GM19043 (cell line): ENCODE results near the gene MRC1.
"Not testable (repeated sequence)": the region's sequence is repeated elsewhere in the genome, so short reads cannot be mapped to it uniquely, and the experiment has no call there.

Experiments used
- ATAC-seq: cut with Tn5 transposase; IDR thresholded peaks from one replicate; pipeline ENCODE4 v1.9.1; 2021; ENCODE audit warnings: low read depth; ENCODE audit not compliant: unreplicated experiment

MRC1 gene

DNA sequence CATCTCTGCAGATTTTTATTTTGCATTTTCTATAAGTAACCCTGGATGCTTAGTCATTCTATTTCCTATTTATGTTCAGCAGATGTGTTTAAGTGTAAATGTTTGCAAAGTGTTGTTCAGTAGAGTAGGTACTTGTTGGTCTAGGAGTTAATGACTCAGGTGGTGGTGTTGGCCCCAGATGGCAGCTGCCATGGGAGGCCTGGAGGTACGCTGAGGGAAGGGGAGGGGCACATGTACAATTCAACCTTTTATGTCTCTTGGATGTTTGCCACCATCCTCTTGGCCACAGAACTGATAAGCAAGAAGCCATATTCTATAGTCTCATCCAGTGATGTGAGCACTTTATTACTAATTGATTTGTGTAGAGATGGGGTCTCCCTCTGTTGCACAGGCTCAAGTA, 74.5 kb downstream of the MRC1 start:
- no peak for ATAC-seq

DNA sequence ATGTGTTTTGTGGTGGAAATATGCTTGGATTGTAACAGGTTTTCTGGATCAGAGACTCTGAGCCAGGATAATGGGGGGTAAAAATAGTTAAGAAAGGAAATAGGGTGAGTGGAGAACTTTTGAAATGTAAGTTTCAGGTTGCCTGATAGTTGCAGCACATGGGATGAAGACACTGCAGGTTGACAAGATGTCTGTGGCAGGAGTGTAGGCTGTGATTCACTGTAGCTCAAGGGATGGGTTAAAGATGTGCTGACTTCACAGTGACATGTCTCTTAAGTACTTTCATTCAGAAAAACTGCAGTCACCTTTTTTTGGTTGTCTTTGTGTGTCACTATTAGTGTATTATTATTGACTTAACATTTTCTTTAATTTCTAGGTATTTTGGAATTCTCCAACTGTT, 79.0 kb downstream of the MRC1 start:
- no peak for ATAC-seq

DNA sequence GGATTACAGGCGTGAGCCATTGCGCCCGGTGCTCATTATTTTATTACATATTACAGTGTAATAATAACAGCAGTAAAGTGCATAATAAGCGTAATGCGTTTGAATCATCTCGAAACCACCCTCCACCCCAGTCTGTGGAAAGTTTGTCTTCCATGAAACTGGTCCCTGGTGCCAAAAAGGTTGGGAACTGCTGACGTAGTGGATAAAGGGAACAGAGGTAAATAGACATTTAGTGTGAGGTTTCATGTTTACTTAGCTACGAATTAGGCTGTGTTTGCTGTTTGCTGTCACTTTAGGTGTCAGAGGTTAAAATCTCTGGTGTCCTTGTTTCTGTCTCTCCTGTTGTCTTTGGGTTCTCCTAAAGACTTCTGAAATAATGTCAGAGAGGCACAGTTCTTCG, 82.3 kb downstream of the MRC1 start:
- ATAC-seq: no peak

DNA sequence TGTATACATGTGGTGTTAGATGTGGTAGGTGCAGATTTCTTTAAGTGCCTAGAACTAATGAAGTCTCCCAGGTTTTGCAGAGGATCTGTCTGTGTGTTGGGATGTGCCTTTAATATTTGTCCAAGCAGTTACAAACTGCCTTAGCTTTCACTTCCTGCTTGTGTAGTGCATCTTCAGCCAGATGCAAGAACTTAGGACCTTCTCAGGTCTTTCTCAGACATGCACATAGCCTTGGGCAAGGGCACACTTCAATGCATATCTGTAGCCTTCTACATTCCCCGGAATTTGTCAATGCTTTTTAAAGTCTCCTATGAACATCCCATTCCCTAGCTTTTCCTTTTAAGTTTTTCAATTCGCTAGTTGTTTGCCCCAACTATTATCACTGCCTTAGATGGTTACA, 95.4 kb downstream of the MRC1 start:
- no peak for ATAC-seq

GRCh38 chr10:17905491-17905890, 96.3 kb downstream of the MRC1 start:
- no peak for ATAC-seq

DNA sequence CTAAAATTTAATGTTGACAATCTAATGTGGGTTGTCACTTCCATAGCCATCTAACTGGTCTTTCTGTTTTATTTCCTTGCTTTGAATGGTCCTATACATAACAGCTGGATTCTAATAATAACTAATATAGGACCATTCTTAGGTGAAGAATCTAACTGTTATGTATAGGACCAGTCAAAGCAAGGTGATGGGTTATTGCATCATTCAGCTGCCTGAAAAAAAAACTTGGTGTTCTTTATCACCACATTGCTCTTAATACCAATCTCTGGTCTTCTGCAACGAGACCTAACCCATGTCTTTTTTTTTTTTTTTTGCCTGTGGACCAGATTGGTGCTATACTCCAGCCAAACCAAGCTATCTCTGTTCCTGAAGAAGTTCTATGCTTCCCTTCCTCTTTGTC, 96.9 kb downstream of the MRC1 start:
- ATAC-seq: no peak

DNA sequence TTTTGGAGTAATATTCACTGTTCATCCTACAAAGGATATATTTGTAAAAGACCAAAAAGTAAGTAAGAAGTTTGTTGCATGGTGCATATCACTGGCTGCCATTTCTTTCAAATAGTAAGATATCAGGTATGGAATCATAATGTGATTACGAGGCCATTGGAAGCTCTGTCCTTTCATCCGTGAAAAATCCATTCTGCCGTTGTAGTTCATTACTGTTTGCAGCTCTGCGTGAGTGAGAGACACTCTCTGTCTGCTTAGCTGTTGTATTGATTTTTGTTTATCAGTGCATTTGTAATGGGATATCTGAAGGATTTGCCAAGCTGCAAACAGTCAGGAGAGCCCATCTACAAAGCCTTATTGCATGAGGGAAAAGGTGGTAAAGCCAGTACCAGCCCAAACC, 98.5 kb downstream of the MRC1 start:
- ATAC-seq: no peak

- no peak for ATAC-seq
These were observed 101.1 kb downstream of the MRC1 start for GRCh38 chr10:17910125-17910789.

DNA sequence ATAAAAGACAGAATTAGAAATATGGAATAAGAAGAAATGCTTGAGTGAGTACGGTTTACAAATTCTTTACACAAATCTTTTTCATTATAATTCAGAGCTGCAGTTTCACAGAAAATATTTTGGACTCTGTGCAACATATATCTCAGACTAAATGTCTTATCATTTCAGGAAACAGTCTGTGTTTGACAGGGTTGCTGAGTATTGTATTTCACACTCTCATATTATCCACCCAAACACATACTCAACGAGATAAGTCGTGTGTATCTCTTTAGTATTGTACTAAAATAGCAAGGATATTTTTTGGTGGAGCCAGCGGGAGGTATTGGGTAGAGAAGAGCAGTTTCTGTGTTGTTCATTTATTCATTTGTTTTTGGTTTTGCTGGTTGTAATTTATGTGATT, 103.6 kb downstream of the MRC1 start:
- no peak for ATAC-seq

DNA sequence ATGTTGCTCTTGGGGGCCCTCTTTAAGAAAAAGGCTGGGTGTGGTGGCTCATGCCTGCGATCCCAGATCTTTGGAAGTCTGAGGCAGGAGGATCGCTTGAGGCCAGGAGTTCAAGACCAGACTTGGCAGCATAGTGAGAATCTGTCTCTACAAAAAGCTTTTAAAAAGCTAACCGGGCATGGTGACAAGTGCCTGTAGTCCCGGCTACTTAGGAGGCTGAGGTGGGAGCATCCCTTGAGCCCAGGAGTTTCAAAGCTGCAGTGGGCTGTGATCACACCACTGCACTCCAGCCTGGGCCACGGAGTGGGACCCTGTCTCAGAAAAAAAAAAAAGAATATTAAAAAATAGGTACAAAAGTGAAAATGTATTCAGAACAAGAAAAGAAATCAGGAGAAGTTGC, 104.5 kb downstream of the MRC1 start:
- ATAC-seq: no peak

- ATAC-seq: no peak
These were observed 105.3 kb downstream of the MRC1 start for GRCh38 chr10:17914169-17915045.

- ATAC-seq: no peak
These were observed 106.0 kb downstream of the MRC1 start for GRCh38 chr10:17915181-17915580.

DNA sequence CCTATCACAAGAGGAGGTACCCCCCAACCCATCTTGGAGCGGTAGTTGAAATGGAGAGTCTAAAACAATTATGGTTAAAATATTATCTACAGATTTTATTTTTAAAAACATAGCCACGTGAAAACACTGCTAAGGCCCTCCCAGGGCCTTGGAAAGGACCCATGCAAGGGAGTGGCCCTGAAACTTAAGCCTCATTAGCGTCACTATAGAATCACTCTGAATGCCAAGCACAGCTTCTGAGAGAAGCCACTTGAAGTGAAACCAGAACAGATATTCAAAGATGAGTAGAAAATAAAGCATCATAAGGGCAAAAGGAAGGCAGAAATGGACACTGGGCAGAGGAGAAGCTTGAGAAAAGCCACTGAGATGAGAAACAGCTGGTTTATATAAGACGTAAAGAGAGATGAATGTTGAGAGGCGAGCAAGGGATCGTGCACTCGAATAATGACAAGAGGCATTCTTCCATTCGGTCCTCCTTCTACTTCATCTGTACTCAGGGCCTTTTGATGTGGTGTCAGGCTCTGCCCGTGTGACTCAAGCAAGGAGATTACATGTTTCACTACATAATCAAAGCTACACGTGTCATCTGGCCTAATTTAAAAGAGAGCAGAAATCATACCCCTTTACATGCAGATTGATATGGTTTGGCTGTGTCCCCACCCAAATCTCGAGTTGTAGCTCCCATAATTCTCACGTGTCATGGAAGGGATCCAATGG, 109.2 kb downstream of the MRC1 start:
- ATAC-seq: no peak

DNA sequence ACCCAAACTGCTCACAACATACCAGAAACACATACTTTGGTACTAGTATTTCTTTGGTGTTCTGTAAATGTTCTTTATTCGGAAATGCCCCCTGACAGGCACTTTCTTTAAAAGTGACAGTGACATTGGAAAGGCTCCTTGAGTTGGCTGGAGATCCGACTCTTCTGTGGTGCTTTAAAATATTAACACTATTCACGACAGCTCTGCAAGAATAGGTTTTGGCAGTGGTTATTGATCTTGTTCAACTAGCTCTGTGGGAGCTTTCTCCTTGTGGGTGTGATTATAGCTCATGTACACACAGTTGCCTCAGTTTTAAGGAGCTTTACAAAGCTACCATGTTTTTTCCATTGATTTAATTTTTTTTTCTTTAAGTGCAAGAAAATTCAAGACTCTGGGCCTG, 112.2 kb downstream of the MRC1 start:
- no peak for ATAC-seq

DNA sequence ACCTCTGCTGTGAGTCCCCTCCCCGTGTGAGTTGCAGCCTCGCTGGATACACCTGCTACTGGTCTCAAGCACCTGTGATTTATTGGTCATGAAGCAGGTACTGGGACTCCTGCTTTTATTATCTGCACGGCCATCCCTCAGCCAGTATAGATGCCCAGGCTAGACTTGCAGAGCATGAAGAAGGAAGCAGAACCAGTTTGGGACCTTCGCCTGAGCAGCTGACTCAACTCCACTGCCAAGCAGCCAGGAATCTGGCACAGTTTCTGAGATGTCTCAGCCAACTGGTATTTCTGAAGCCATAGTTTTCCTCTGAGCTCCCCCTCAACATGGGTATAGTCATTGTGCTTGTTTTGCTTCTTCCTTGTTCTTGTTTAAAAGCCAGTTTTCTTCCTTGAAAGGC, 114.6 kb downstream of the MRC1 start:
- no peak for ATAC-seq

- no peak for ATAC-seq
These were observed 134.0 kb downstream of the MRC1 start for GRCh38 chr10:17943033-17943745.

DNA sequence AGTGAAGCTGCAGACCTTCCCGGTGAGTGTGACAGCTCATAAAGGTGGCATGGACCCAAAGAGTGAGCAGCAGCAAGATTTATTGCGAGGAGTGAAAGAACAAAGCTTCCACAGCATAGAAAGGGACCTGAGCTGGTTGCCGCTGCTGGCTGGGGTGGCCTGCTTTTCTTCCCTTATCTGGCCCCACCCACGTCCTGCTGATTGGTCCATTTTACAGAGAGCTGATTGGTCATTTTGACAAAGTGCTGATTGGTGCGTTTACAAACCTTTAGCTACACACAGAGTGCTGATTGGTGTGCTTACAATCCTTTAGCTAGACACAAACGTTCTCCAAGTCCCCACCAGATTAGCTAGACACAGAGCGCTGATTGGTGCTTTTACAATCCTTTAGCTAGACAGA, 141.1 kb downstream of the MRC1 start:
- not testable (repeated sequence) for ATAC-seq

DNA sequence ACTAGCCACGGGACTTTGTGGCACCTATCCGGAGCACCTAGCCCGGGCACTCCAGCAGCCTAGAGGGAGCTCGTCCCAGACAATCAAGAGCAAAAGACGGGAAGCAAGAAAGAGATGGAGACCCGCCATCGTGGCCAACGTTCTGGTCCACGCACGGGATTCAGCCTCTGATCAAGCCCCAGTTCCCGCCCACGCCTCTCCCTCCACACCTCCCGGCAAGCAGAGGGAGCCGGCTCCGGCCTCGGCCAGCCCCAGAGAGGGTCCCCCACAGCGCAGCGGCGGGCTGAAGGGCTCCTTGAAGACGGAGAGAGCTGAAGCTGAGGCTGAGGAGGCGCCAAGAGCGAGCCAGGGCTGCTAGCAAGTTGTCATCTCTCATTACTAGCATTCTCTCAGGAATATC, 141.6 kb downstream of the MRC1 start:
- no peak for ATAC-seq

DNA sequence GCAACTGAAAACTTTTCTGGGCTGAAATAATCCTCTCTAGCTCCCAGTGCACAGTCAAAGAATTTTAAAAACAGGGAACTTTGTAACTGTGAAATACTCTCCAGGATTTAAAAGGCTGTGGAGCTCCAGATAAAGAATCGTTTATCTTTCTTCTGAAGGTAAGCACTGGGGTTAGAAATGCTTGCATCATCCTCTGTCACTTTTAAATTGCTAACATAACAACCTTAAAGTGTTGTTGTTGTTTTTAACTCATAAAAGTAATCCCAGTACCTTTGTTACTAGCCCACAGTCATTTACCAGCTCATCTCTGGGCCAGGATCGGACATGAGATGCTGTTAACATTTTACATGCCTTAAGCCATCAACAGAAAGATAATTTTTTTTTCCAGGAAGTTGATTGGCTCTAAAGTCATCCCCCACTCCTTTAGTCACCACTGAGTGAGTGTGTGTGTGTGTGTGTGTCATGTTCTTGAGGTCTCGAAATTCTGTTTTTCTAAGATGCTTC, 142.8 kb downstream of the MRC1 start, which contains the start of gene SLC39A12:
TSS of gene SLC39A12 (plus strand) at position 51 of the 504 bp plus-strand sequence. CDS start 1,359 bp downstream, outside the sequence.
- ATAC-seq: no peak

DNA sequence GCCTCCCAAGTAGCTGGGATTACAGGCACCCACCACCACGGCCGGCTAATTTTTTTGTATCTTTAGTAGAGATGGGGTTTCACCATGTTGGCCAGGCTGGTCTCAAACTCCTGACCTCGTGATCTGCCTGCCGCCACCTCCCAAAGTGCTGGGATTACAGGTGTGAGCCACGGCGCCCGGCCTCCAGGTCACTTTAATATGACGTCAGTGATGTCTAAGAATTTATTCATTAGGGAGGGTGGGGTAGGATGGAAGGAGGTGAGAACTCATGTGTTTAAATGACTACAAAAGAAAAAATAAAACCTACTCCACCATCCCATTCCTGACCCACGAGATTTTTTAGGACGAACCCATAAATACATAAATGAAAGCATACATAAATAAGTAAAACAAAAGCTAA, 145.2 kb downstream of the MRC1 start:
- not testable (repeated sequence) for ATAC-seq

DNA sequence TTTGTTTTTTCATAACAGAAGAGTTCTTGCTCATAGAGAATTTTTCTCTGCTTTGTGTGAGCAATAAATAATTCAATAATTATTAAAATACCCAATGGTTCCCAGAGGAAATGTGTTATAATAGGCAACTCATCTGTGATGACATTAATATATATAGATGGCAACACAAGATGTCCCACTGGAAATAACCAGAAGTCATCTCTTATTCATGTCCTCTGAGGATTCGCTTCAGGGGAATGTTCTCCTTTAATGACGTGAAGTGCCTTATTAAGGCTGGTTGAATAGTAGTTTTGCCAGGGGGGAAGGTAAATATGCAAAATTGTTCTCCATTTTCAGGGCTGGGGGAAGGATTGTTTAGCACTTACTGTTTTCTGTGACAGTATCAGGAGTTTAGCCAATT, 145.7 kb downstream of the MRC1 start:
- ATAC-seq: no peak
